OCI-LY1 (cell line): ENCODE results near the gene PTPRM.

Experiments
- H2AFZ ChIP-seq: fragments of 200-600 bp; sonication (generic), shearing (Covaris generic); 2 replicates; pipeline ENCODE4 v1.6.0; 2014; ENCODE audit warnings: antibody characterized with exemption, mild to moderate bottlenecking, low read length
- H3F3A ChIP-seq: fragments of 200-600 bp; sonication (generic), shearing (Covaris generic); 2 replicates; pipeline ENCODE4 v1.6.0; 2014; ENCODE audit warnings: mild to moderate bottlenecking, antibody characterized with exemption, low read length, moderate library complexity; ENCODE audit not compliant: insufficient read depth
- H3K27ac ChIP-seq: fragments of 200-600 bp; sonication (generic); 2 replicates; pipeline ENCODE4 v1.5.1; 2014; ENCODE audit warnings: low read length, mixed run types, mild to moderate bottlenecking, low read depth; ENCODE audit not compliant: poor library complexity, severe bottlenecking
- H3K27me3 ChIP-seq: fragments of 200-600 bp; sonication (generic); 2 replicates; pipeline ENCODE4 v1.6.0; 2014; ENCODE audit warnings: antibody characterized with exemption, mild to moderate bottlenecking, low read length, moderate library complexity; ENCODE audit not compliant: insufficient read depth
- H3K36me3 ChIP-seq: fragments of 200-600 bp; sonication (generic); 2 replicates; pipeline ENCODE4 v1.6.1; 2014; ENCODE audit warnings: mild to moderate bottlenecking, antibody characterized with exemption, low read length, moderate library complexity, mixed read lengths; ENCODE audit not compliant: insufficient read depth
- H3K4me1 ChIP-seq: fragments of 200-600 bp; sonication (generic); 2 replicates; pipeline ENCODE4 v1.5.1; 2014; ENCODE audit warnings: mild to moderate bottlenecking, low read length, moderate library complexity; ENCODE audit not compliant: insufficient read depth, severe bottlenecking
- H3K4me2 ChIP-seq: fragments of 200-600 bp; sonication (generic), shearing (Covaris generic); 2 replicates; pipeline ENCODE4 v1.6.1; 2014; ENCODE audit warnings: low read length
- H3K4me3 ChIP-seq: fragments of 200-600 bp; sonication (generic); 2 replicates; pipeline ENCODE4 v1.5.1; 2014; ENCODE audit warnings: low read length, low read depth, mild to moderate bottlenecking, mixed read lengths; ENCODE audit not compliant: poor library complexity, severe bottlenecking
- H3K79me2 ChIP-seq: fragments of 200-600 bp; shearing (Covaris generic); 2 replicates; pipeline ENCODE4 v1.6.1; 2016; ENCODE audit warnings: mixed run types, low read length, mixed read lengths; ENCODE audit not compliant: insufficient read depth
- H3K9ac ChIP-seq: fragments of 200-600 bp; sonication (generic), shearing (Covaris generic); 2 replicates; pipeline ENCODE4 v1.6.1; 2014; ENCODE audit warnings: mild to moderate bottlenecking, low read length, mixed read lengths
- H3K9me2 ChIP-seq: fragments of 200-600 bp; sonication (generic), shearing (Covaris generic); 2 replicates; pipeline ENCODE4 v1.6.1; 2014; ENCODE audit warnings: low read depth, mild to moderate bottlenecking, low read length, mixed read lengths
- H3K9me3 ChIP-seq: fragments of 200-600 bp; shearing (Covaris generic); 2 replicates; pipeline ENCODE4 v1.6.1; 2014; ENCODE audit warnings: low read length, mixed read lengths
- H4K20me1 ChIP-seq: fragments of 200-600 bp; sonication (generic), shearing (Covaris generic); 2 replicates; pipeline ENCODE4 v1.6.0; 2016; ENCODE audit warnings: mild to moderate bottlenecking, low read length; ENCODE audit not compliant: insufficient read depth
- CTCF ChIP-seq: fragments of 200-600 bp; sonication (generic), shearing (Covaris generic); IDR thresholded peaks from 2 replicates; pipeline ENCODE4 v1.5.1; 2017; ENCODE audit warnings: mild to moderate bottlenecking, antibody characterized with exemption, low read length, moderate library complexity, mixed read lengths
- EZH2 ChIP-seq: fragments of 200-600 bp; sonication (generic), shearing (Covaris generic); IDR thresholded peaks from 2 replicates; pipeline ENCODE4 v1.8.0; 2017; ENCODE audit warnings: borderline replicate concordance, mixed run types, mild to moderate bottlenecking, antibody characterized with exemption, low read length, moderate library complexity, mixed read lengths

PTPRM gene

GRCh38 chr18:7821784-7822183, 254.7 kb downstream of the PTPRM start:
- H3K4me2 ChIP-seq, result no peak overlapping the region

GRCh38 chr18:7822435-7823331, 255.6 kb downstream of the PTPRM start:
- Histone ChIP-seq H3K9ac (no peak overlapping the region), H3K4me3 (no peak overlapping the region), H3K9me2 (no peaks in the 10 kb centered on the region), H2AFZ (no peak overlapping the region), H3K4me2 (no peak overlapping the region), H3F3A (no peaks in the 10 kb centered on the region), H3K27me3 (no peaks in the 10 kb centered on the region), H3K4me1 (no peaks in the 10 kb centered on the region), H4K20me1 (no peaks in the 10 kb centered on the region), H3K79me2 (no peaks in the 10 kb centered on the region), H3K36me3 (no peaks in the 10 kb centered on the region), H3K9me3 (no peaks in the 10 kb centered on the region), H3K27ac (no peak overlapping the region)
- TF ChIP-seq CTCF, result no peak
- no peak for TF ChIP-seq EZH2

More at GRCh38 chr18:7821784-7822183, 254.7 kb downstream of the PTPRM start:
- H3K27ac ChIP-seq, result no peak overlapping the region
- no peaks in the 10 kb centered on the region for H3K79me2 ChIP-seq
- no peaks in the 10 kb centered on the region for H3K27me3 ChIP-seq
- H3K9ac ChIP-seq, result no peak overlapping the region
- H3K9me2 ChIP-seq, result no peaks in the 10 kb centered on the region
- no peaks in the 10 kb centered on the region for H3K36me3 ChIP-seq
- H3F3A ChIP-seq, result no peaks in the 10 kb centered on the region
- no peak overlapping the region for H3K4me3 ChIP-seq
- H3K4me1 ChIP-seq, result no peaks in the 10 kb centered on the region
- no peak for TF ChIP-seq EZH2
- TF ChIP-seq CTCF, result no peak
- no peaks in the 10 kb centered on the region for H4K20me1 ChIP-seq
- no peaks in the 10 kb centered on the region for H3K9me3 ChIP-seq
- H2AFZ ChIP-seq, result no peak overlapping the region

GRCh38 chr18:7824970-7825369, 257.9 kb downstream of the PTPRM start:
- H3K27me3 ChIP-seq, result no peaks in the 10 kb centered on the region
- no peaks in the 10 kb centered on the region for H3F3A ChIP-seq
- no peaks in the 10 kb centered on the region for H3K36me3 ChIP-seq
- H3K4me2 ChIP-seq, result no peak overlapping the region
- H3K9me2 ChIP-seq, result no peaks in the 10 kb centered on the region
- no peaks in the 10 kb centered on the region for H3K4me1 ChIP-seq
- H3K9ac ChIP-seq, result no peak overlapping the region
- H3K27ac ChIP-seq, result no peak overlapping the region
- no peaks in the 10 kb centered on the region for H4K20me1 ChIP-seq
- H3K79me2 ChIP-seq, result no peaks in the 10 kb centered on the region
- no peak overlapping the region for H3K4me3 ChIP-seq
- no peak for TF ChIP-seq CTCF
- no peak for TF ChIP-seq EZH2
- H3K9me3 ChIP-seq, result no peaks in the 10 kb centered on the region
- H2AFZ ChIP-seq, result no peak overlapping the region
